ENCODE data around the gene EHD4. TPM values are rescaled to one million over a fixed set of nuclear protein-coding genes. Genes with fewer than 3 reads are reported as not detected.

The EHD4 gene
- total RNA-seq, 4 donors from 2014 or later, result 13.2 to 31.5 (median 22.0) TPM

- no peak for TF ChIP-seq POLR2A (IDR thresholded peaks at IDR 0.05)
- no peak for TF ChIP-seq CTCF (IDR thresholded peaks at IDR 0.05)
- no peak for TF ChIP-seq EP300 (IDR thresholded peaks at IDR 0.05)
- Histone ChIP-seq H3K9me3 (no peaks in the 10 kb centered on the region), H3K36me3 (peaks cover 0 to under 1% (median 0%) of the 10 kb centered on the region in 3 donors), H3K4me3 (no peak overlapping the region), H3K27me3 (no peaks in the 10 kb centered on the region), H3K27ac (peak overlapping the region; percentile 11 to 70 (median 60)), H3K4me1 (peaks cover 0 to 59% (median 34%) of the 10 kb centered on the region in 4 donors)
- WGBS, 2 donors, result 75 to 84% methylated on average over 4 of the region's 4 CpGs
- DNase-seq (ENCODE audit: low spot score in 2 of 2), result no peak
Measured at GRCh38 chr15:41934843-41935242, 37.5 kb downstream of the EHD4 start.

GRCh38 chr15:41933771-41934170, 38.6 kb downstream of the EHD4 start:
- peak overlapping the region in 3 of 4 donors; percentile 60 to 70 (median 60) for H3K27ac ChIP-seq
- no peak for DNase-seq (ENCODE audit: low spot score in 2 of 2)
- H3K9me3 ChIP-seq, result no peaks in the 10 kb centered on the region
- H3K4me1 ChIP-seq, result peaks cover 0 to 70% (median 40%) of the 10 kb centered on the region in 4 donors
- no peak for TF ChIP-seq EP300 (IDR thresholded peaks at IDR 0.05)
- TF ChIP-seq POLR2A (IDR thresholded peaks at IDR 0.05), result no peak
- no peak for TF ChIP-seq CTCF (IDR thresholded peaks at IDR 0.05)
- H3K4me3 ChIP-seq, result no peak overlapping the region
- no peaks in the 10 kb centered on the region for H3K27me3 ChIP-seq
- WGBS, 2 donors, result 62 to 65% methylated on average over 10 of the region's 10 CpGs
- H3K36me3 ChIP-seq, result no peaks in the 10 kb centered on the region

- no peak for DNase-seq (ENCODE audit: low spot score in 2 of 2)
- H3K27me3 ChIP-seq, result no peaks in the 10 kb centered on the region
- peak overlapping the region in 2 of 4 donors; percentile 60 for H3K27ac ChIP-seq
- peaks cover 0 to 74% (median 40%) of the 10 kb centered on the region in 4 donors for H3K4me1 ChIP-seq
- no peaks in the 10 kb centered on the region for H3K36me3 ChIP-seq
- H3K9me3 ChIP-seq, result no peaks in the 10 kb centered on the region
- WGBS, 2 donors, result 83 to 86% methylated on average over 7 of the region's 7 CpGs
- H3K4me3 ChIP-seq, result no peak overlapping the region
- TF ChIP-seq POLR2A (IDR thresholded peaks at IDR 0.05) (no peak), CTCF (IDR thresholded peaks at IDR 0.05) (no peak), EP300 (IDR thresholded peaks at IDR 0.05) (no peak)
Measured at GRCh38 chr15:41933326-41933725, 39.0 kb downstream of the EHD4 start.

GRCh38 chr15:41932511-41933289, 39.7 kb downstream of the EHD4 start:
- H3K4me3 ChIP-seq, result no peak overlapping the region
- peaks cover 0 to 81% (median 40%) of the 10 kb centered on the region in 4 donors for H3K4me1 ChIP-seq
- H3K36me3 ChIP-seq, result no peaks in the 10 kb centered on the region
- no peaks in the 10 kb centered on the region for H3K27me3 ChIP-seq
- H3K9me3 ChIP-seq, result no peaks in the 10 kb centered on the region
- DNase-seq (ENCODE audit: low spot score in 2 of 2), result no peak
- WGBS, 2 donors, result 67 to 70% methylated on average over 16 of the region's 16 CpGs
- H3K27ac ChIP-seq, result peak overlapping the region in 2 of 4 donors; percentile 60
- TF ChIP-seq CTCF (IDR thresholded peaks at IDR 0.05) (no peak), EP300 (IDR thresholded peaks at IDR 0.05) (no peak), POLR2A (IDR thresholded peaks at IDR 0.05) (no peak)

- Histone ChIP-seq H3K27ac (peak overlapping the region in 1 of 4 donors; percentile 60), H3K27me3 (no peaks in the 10 kb centered on the region), H3K4me1 (peaks cover 0 to 82% (median 40%) of the 10 kb centered on the region in 4 donors), H3K4me3 (no peak overlapping the region), H3K9me3 (no peaks in the 10 kb centered on the region), H3K36me3 (no peaks in the 10 kb centered on the region)
- WGBS, 2 donors, result 93 to 94% methylated on average over 9 of the region's 9 CpGs
- DNase-seq (ENCODE audit: low spot score in 2 of 2), result no peak
- no peak for TF ChIP-seq EP300 (IDR thresholded peaks at IDR 0.05)
- TF ChIP-seq CTCF (IDR thresholded peaks at IDR 0.05), result no peak
- no peak for TF ChIP-seq POLR2A (IDR thresholded peaks at IDR 0.05)
Measured at GRCh38 chr15:41932101-41932500, 40.3 kb downstream of the EHD4 start.
